Naive thymus-derived CD4-positive, alpha-beta T cell (primary cell): Measurements from ENCODE around the gene SMIM38. TPM values are rescaled to one million over a fixed set of nuclear protein-coding genes. Genes with fewer than 3 reads are reported as not detected.

Experiments
- ATAC-seq: fragments of 150-1000 bp; cut with Tn5 transposase; 2 replicates; pipeline ENCODE4 v1.10.0; 2021; ENCODE audit warnings: mild to moderate bottlenecking, moderate library complexity
- CTCF ChIA-PET: fragments of 350-600 bp; sonication (Branson Sonifier 250); formaldehyde crosslinking; loops from one replicate; lab custom pipeline; 2021; ENCODE audit warnings: antibody characterized with exemption; lab: Charles Lee
- POLR2A ChIA-PET: fragments of 350-600 bp; sonication (Branson Sonifier 250); formaldehyde crosslinking; loops from one replicate; lab custom pipeline; 2021; ENCODE audit warnings: antibody characterized with exemption, inconsistent platforms; lab: Charles Lee
- DNase-seq, 9 donors: peaks; one replicate each; pipeline versions ENCODE4 v3.0.0 to v3.0.0-alpha.2; 2020 to 2022; ENCODE audit warnings: mixed read lengths in 1 of 9
- H3K27ac ChIP-seq: one replicate; pipeline ENCODE4 v1.7.0; 2013; ENCODE audit warnings: mild to moderate bottlenecking, low read depth, low read length, moderate library complexity
- H3K27me3 ChIP-seq, 2 donors: one replicate each; pipeline ENCODE4 v1.7.0; 2013; ENCODE audit warnings: low read length in 2 of 2, mild to moderate bottlenecking in 2 of 2, moderate library complexity in 2 of 2; ENCODE audit not compliant: control insufficient read depth in 2 of 2, insufficient read depth in 2 of 2
- H3K36me3 ChIP-seq, 3 experiments: 1 replicate in 2 of 3; 2 replicates in 1 of 3; pipeline ENCODE4 v1.7.0; 2013; ENCODE audit warnings: low read length in 3 of 3, mild to moderate bottlenecking in 3 of 3, moderate library complexity in 1 of 3; ENCODE audit not compliant: insufficient read depth in 3 of 3, control insufficient read depth in 2 of 3
- H3K4me1 ChIP-seq, 2 donors: one replicate each; pipeline ENCODE4 v1.7.0; 2013; ENCODE audit warnings: low read length in 2 of 2, mild to moderate bottlenecking in 2 of 2, moderate library complexity in 1 of 2; ENCODE audit not compliant: control insufficient read depth in 2 of 2, insufficient read depth in 2 of 2
- H3K4me3 ChIP-seq: 2 replicates; pipeline ENCODE4 v1.7.0; 2013; ENCODE audit warnings: mild to moderate bottlenecking, low read length
- H3K9me3 ChIP-seq, 3 experiments: 1 replicate in 2 of 3; 2 replicates in 1 of 3; pipeline ENCODE4 v1.7.0; 2013; ENCODE audit warnings: low read length in 3 of 3; ENCODE audit not compliant: control insufficient read depth in 2 of 3
- H3K27ac Mint-ChIP-seq, 9 donors: one replicate each; pipeline ENCODE4 v1.8.0; 2020 to 2022; ENCODE audit warnings: mixed read lengths in 9 of 9, mild to moderate bottlenecking in 8 of 9, moderate library complexity in 5 of 9, inconsistent platforms in 2 of 9
- H3K27me3 Mint-ChIP-seq, 5 donors: one replicate each; pipeline ENCODE4 v1.8.0; 2021 to 2022; ENCODE audit warnings: mixed read lengths in 5 of 5, mild to moderate bottlenecking in 1 of 5
- H3K36me3 Mint-ChIP-seq, 5 donors: one replicate each; pipeline ENCODE4 v1.8.0; 2020 to 2022; ENCODE audit warnings: mixed read lengths in 5 of 5, mild to moderate bottlenecking in 3 of 5, inconsistent platforms in 1 of 5
- H3K4me1 Mint-ChIP-seq, 7 donors: one replicate each; pipeline ENCODE4 v1.8.0; 2020 to 2022; ENCODE audit warnings: mixed read lengths in 7 of 7, mild to moderate bottlenecking in 3 of 7, inconsistent platforms in 1 of 7
- H3K4me3 Mint-ChIP-seq, 10 donors: one replicate each; pipeline ENCODE4 v1.8.0; 2020 to 2022; ENCODE audit warnings: mild to moderate bottlenecking in 10 of 10, mixed read lengths in 10 of 10, moderate library complexity in 6 of 10, inconsistent platforms in 2 of 10
- H3K9me3 Mint-ChIP-seq, 11 donors: one replicate each; pipeline ENCODE4 v1.8.0; 2020 to 2022; ENCODE audit warnings: mixed read lengths in 11 of 11, mild to moderate bottlenecking in 4 of 11, inconsistent platforms in 1 of 11, moderate library complexity in 1 of 11
- intact Hi-C, 2 donors: fragments of 100-400 bp; cut with micrococcal nuclease; formaldehyde crosslinking; loops; one replicate each; pipeline ENCODE4 v1.15.1; 2023
- polyA plus RNA-seq, 2 donors: library from polyadenylated mRNA; unstranded; fragments of 300-500 nt; fragmentation: Illumina TruSeq; gene quantifications; one replicate each; pipeline ENCODE4 v1.2.3, GENCODE V29; 2021
- total RNA-seq, 6 experiments: library from RNA in 5 of 6; stranded (reverse) in 5 of 6; gene quantifications; 1 replicate in 5 of 6; 2 replicates in 1 of 6; pipeline ENCODE4 v1.2.3 and lab custom pipeline; 2021 to 2026

Gene SMIM38
- total and polyA plus RNA-seq, 7 experiments from 2014 or later: 0.13 to 0.73 (median 0.70) TPM; not detected in 2

DNA sequence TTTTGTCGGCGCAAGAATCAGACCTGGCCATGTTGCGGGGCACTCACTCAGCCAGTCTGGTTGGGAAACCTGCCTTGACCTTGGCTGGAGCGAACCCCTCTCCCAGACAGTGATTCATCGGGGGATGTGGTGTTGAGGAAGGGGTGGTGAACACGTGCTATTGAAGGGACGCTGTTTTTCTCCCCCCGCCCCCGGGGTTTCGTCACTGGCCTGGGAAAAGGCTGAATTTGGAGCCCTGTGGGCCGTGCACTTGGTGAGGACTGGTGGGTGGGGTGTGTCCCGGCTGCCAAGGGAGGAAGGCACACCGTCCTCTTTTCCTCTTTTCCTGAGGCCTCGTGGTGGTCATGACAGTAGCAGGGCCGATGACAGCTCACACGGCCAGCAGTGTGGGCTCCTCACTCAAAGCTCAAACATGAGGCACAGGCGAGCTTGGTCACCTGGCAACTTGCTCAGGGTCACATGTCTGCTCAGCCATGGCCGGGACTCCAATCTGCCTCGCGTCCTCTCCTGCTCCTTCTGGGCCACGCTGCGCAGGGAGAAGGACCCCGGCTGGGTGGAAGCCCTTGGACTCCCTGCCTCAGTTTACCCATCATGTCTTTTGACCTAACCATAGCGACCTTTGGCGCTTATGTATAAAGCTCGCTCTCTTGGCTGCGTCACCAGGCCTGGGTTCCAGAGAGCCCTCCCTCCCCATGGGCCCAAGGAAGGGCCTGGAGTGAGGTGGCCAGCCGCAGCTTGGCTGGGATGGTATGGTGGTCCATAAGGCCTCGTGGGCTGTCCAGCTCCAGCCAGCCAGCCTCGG lies 49.4 kb downstream of the SMIM38 start:
- Mint-ChIP-seq H3K27me3 (peaks cover 0 to under 1% (median 0%) of the 10 kb centered on the region in 5 donors), H3K4me1 (peaks cover 0 to 5% (median 0%) of the 10 kb centered on the region in 7 donors), H3K4me3 (no peak overlapping the region), H3K9me3 (peaks cover 0 to 9% (median 4%) of the 10 kb centered on the region in 11 donors), H3K36me3 (peaks cover 0 to 5% (median 0%) of the 10 kb centered on the region in 5 donors), H3K27ac (no peak overlapping the region)
- ATAC-seq: no peak
- intact Hi-C loops: no loop called here
- ChIA-PET CTCF (no interaction called here), POLR2A (no interaction called here)
- no peaks in the 10 kb centered on the region for H3K4me1 ChIP-seq
- H3K9me3 ChIP-seq: no peaks in the 10 kb centered on the region
- H3K27me3 ChIP-seq: no peaks in the 10 kb centered on the region
- no peak overlapping the region for H3K4me3 ChIP-seq
- H3K36me3 ChIP-seq: no peaks in the 10 kb centered on the region
- no peak overlapping the region for H3K27ac ChIP-seq
- DNase-seq: no peak

Other genes starting within 250 kb of the SMIM38 start
- gene MRGPRD, start 174.9 kb upstream of the SMIM38 start, total RNA-seq: not detected
- under 1 TPM in 1 of 2 donors, not detected in 1; 0.25 TPM for gene MRGPRD, start 174.9 kb upstream of the SMIM38 start, polyA plus RNA-seq
- not detected for gene MRGPRF, start 142.7 kb upstream of the SMIM38 start, total RNA-seq
- gene MRGPRF, start 142.7 kb upstream of the SMIM38 start, polyA plus RNA-seq: not detected
- gene TPCN2, start 107.0 kb upstream of the SMIM38 start, total RNA-seq: 10 to 100 TPM; 11.9 to 29.4 (median 21.3) TPM
- 1 to 10 TPM; 3.3 to 5.4 TPM for gene TPCN2, start 107.0 kb upstream of the SMIM38 start, polyA plus RNA-seq
- under 1 TPM in 2 of 5 experiments, not detected in 3; 0.20 to 0.32 TPM for gene MYEOV, start 138.2 kb downstream of the SMIM38 start, total RNA-seq
- gene MYEOV, start 138.2 kb downstream of the SMIM38 start, polyA plus RNA-seq: not detected